Gastroesophageal sphincter (tissue), 3 donors: ENCODE data around the gene EPAS1.

ENCODE experiments used
- POLR2A ChIP-seq, 2 donors: fragments of 450-650 bp; IDR thresholded peaks; one replicate each; pipeline ENCODE4 v1.6.1; 2017; ENCODE audit warnings: antibody characterized with exemption in 2 of 2, mild to moderate bottlenecking in 2 of 2, moderate library complexity in 1 of 2
- TF ChIP-seq, protein P1 (sequence below), 4 experiments: fragments of 200-600 bp in 2 of 4; fragments of 450-650 bp in 2 of 4; sonication (generic) in 1 of 4; IDR thresholded peaks; one replicate each; pipeline ENCODE4 v1.5.1; 2017 to 2019; ENCODE audit warnings: antibody characterized with exemption in 4 of 4, mild to moderate bottlenecking in 2 of 4, moderate library complexity in 2 of 4

DNA sequence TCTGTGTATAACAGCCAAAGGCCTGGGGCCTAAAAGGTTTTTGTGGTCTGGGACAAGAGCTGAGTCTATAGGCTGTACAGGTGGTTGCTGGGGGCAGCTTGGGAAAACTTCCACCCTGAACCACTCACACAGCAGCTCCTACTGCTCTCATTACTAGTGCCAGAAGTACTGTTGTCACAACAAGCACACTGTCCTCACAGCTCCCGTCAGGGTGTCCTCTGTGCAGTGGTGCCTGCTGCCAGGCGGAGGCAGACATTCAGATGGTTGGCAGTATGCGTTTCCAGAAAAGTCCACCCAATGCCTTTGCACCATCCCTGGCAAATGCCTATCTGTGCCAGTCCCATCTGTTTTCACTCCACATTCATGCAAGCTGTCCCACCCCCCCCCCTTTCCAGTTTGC lies 58.5 kb downstream of the EPAS1 start:
- TF ChIP-seq POLR2A (IDR thresholded peaks at IDR 0.05) = no peak
- TF ChIP-seq, protein P1, sequence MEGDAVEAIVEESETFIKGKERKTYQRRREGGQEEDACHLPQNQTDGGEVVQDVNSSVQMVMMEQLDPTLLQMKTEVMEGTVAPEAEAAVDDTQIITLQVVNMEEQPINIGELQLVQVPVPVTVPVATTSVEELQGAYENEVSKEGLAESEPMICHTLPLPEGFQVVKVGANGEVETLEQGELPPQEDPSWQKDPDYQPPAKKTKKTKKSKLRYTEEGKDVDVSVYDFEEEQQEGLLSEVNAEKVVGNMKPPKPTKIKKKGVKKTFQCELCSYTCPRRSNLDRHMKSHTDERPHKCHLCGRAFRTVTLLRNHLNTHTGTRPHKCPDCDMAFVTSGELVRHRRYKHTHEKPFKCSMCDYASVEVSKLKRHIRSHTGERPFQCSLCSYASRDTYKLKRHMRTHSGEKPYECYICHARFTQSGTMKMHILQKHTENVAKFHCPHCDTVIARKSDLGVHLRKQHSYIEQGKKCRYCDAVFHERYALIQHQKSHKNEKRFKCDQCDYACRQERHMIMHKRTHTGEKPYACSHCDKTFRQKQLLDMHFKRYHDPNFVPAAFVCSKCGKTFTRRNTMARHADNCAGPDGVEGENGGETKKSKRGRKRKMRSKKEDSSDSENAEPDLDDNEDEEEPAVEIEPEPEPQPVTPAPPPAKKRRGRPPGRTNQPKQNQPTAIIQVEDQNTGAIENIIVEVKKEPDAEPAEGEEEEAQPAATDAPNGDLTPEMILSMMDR (IDR thresholded peaks at IDR 0.05) = no peak
